Heart right ventricle (tissue), 16 donors: ENCODE measurements around the gene ALDH1L1. TPM values are rescaled to one million over a fixed set of nuclear protein-coding genes. Genes with fewer than 3 reads are reported as not detected.

Source experiments
- ATAC-seq, 8 donors: fragments of 200-7000 bp; cut with Tn5 transposase; one replicate each; pipeline ENCODE4 v1.9.1; 2020; ENCODE audit warnings: mild to moderate bottlenecking in 8 of 8, moderate library complexity in 8 of 8, moderate number of reproducible peaks in 1 of 8
- DNase-seq, 2 donors: peaks; one replicate each; pipeline ENCODE4 v3.0.0-alpha.2; 2020
- H3K27ac ChIP-seq, 10 donors: fragments of 200-600 bp; sonication (generic) in 2 of 10; one replicate each; pipeline versions ENCODE4 v1.5.0 to v1.8.0; 2020 to 2022; ENCODE audit warnings: mild to moderate bottlenecking in 3 of 10
- H3K27me3 ChIP-seq, 7 donors: fragments of 200-600 bp; one replicate each; pipeline ENCODE4 v1.8.0; 2021 to 2022; ENCODE audit warnings: mild to moderate bottlenecking in 2 of 7
- H3K36me3 ChIP-seq, 9 donors: fragments of 200-600 bp; sonication (generic) in 1 of 9; one replicate each; pipeline versions ENCODE4 v1.5.0 to v1.8.0; 2020 to 2022; ENCODE audit warnings: mild to moderate bottlenecking in 2 of 9
- H3K4me1 ChIP-seq, 9 donors: fragments of 200-600 bp; sonication (generic) in 1 of 9; one replicate each; pipeline versions ENCODE4 v1.5.0 to v1.8.0; 2020 to 2022; ENCODE audit warnings: mild to moderate bottlenecking in 4 of 9
- H3K4me3 ChIP-seq, 10 donors: fragments of 200-600 bp; sonication (generic) in 2 of 10; one replicate each; pipeline versions ENCODE4 v1.5.0 to v1.8.0; 2020 to 2022; ENCODE audit warnings: mild to moderate bottlenecking in 7 of 10, moderate library complexity in 2 of 10
- H3K9me3 ChIP-seq, 11 donors: fragments of 200-600 bp in 10 of 11; sonication (generic) in 2 of 11; one replicate each; pipeline versions ENCODE4 v1.5.0 to v1.8.0; 2013 to 2022; ENCODE audit warnings: mild to moderate bottlenecking in 2 of 11, control low read depth in 1 of 11, moderate library complexity in 1 of 11
- CTCF ChIP-seq, 9 donors: fragments of 200-600 bp; sonication (generic) in 2 of 9; IDR thresholded peaks; one replicate each; pipeline versions ENCODE4 v1.5.0 to v1.8.0; 2021 to 2022; ENCODE audit warnings: antibody characterized with exemption in 9 of 9, mild to moderate bottlenecking in 5 of 9, moderate library complexity in 1 of 9
- WGBS, 2 donors: extraction: QIAGEN DNeasy Blood & Tissue Kit; methylation state at CpG; one replicate each; pipeline ENCODE4 v1.1.7; 2013; ENCODE audit warnings: inconsistent platforms in 1 of 2; 5-methylcytosine and 5-hydroxymethylcytosine counted together
- intact Hi-C, 10 donors: fragments of 100-400 bp; cut with DNase I; formaldehyde crosslinking; loops; one replicate each; pipeline versions ENCODE4 v1.11.1 to v1.14.2; 2022
- polyA plus RNA-seq, 2 donors: library from polyadenylated mRNA; stranded (reverse); fragments of 200-250 nt; gene quantifications; one replicate each; pipeline ENCODE4 v1.2.3, GENCODE V29; 2013
- total RNA-seq, 10 donors: library from RNA; stranded (reverse); fragmentation: NEBNext Ultra II Directional in 3 of 10; extraction: Animal tissue kit (Norgen Biotek cat#: 25700) in 3 of 10; gene quantifications; one replicate each; pipeline versions ENCODE4 v1.2.1 to v1.2.4, GENCODE V29; 2021 to 2023
- donor health status: Arrhythmogenic right ventricular cardiomyopathy.
- donor health status: ischemic (EF 13 %, LVEDD 7.1; RV severe dilation, severe dysfunction).
- donor health status: healthy with polysubstance abuse.
- donor health status: DM: no; HTN: yes; CAD: no.
- donor health status: DM: no; HTN: no; CAD: no.
- donor health status: ischemic (EF 25% LVEDD 6.9; RV normal size, moderate dysfunction).
- donor health status: ischemic (EF 25% LVEDD 5.7; RV mildly dilated, moderate dysfunction).
- donor health status: healthy.
- donor health status: DM: yes; HTN: yes; CAD: no.
- donor health status: Ischemic cardiomyopathy.
- donor health status: ischemic (EF 35%, LVEDD 5.7; RV mildly dilated, moderate dysfunction).
- donor health status: nonischemic (EF 11% LVEDD 7.7; RV severe dilation, severe dysfunction).
- donor health status: DM: yes; HTN: yes; CAD: no.
- donor health status: PGD.
- donor health status: ischemic (EF 29% LVEDD 5.4; RV normal size, mild dysfunction).
- donor health status: nonischemic (EF 23%, LVEDD 6.1; RV moderate dilation, normal function).

The ALDH1L1 gene
- total and polyA plus RNA-seq, 12 donors: 14.9 to 45.9 (median 31.7) TPM

DNA sequence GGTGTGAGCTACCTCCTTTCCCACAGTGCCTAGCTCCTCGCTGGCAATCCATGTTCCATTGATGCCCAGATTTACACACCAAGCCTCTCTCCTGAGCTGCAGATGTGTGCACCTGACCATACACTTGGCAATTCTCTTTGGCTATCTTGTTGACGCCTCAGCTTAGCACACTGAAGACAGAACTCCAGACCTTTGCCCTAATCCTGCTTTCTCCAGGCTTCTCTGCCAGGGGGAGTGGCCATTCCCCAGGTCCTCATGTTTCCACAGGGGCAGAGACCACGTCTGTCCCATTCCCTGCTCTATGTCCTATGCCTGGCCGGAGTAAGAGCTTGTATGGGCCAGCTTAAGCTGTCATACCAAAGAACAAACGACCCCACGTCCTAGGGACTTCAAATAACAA, 30.2 kb upstream of the ALDH1L1 start:
- ATAC-seq (no peak), DNase-seq (no peak)
- TF ChIP-seq CTCF (IDR thresholded peaks at IDR 0.05): no peak
- H3K36me3 ChIP-seq: no peaks in the 10 kb centered on the region
- no peaks in the 10 kb centered on the region for H3K9me3 ChIP-seq
- H3K27me3 ChIP-seq: peaks cover 0 to 48% (median 14%) of the 10 kb centered on the region in 7 donors
- intact Hi-C loops: loop anchor here in 3 of 10 donors (5.0 to 10.0 kb wide), 3 partner anchors 33 to 78 kb away; no protein-coding TSS in a partner anchor
- H3K27ac ChIP-seq: no peak overlapping the region
- H3K4me3 ChIP-seq: no peak overlapping the region
- H3K4me1 ChIP-seq: peaks cover 0 to 44% (median 28%) of the 10 kb centered on the region in 9 donors
- 80% methylated on average over 6 of the region's 6 CpGs for WGBS, 2 donors

- no peak for DNase-seq
- WGBS, 2 donors: 69 to 74% methylated on average over 4 of the region's 4 CpGs
Measured at GRCh38 chr3:126209741-126210140, 29.4 kb upstream of the ALDH1L1 start.

DNA sequence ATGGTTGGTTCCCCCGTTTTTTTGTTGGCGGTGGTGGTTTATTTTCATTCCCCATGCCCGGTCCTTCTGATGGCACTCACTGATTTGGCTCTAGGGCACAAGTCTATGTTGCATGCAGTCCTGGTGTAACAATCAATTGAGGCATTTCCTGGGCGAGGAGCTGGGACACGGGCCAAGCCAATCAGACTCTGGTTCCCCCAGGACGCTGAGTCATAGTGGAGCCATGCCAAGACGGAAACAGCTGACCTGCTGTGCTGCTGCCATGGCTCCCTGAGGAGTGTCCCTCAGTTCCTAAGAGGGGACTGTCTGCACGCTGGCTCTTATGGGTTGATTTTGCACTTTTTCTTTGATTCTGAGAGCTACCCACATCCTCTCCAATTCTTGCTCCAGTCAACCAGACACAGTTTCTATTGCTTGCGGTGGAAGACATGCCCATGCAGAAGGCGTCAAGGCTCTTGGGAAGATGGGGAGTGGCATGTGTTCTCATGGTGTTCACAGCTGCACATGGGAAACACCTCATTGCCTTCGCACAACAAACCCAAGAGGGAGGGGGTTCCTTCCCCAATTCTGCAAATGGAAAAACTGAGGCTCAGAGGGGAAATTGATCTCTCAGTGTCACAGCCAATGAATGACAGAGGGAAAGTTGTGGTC, 28.3 kb upstream of the ALDH1L1 start:
- WGBS, 2 donors: 47 to 51% methylated on average over 11 of the region's 11 CpGs
- Histone ChIP-seq H3K4me3 (no peak overlapping the region), H3K27ac (peak overlapping the region in 3 of 10 donors; percentile 9 to 55 (median 30))

More at GRCh38 chr3:126209741-126210140, 29.4 kb upstream of the ALDH1L1 start:
- no peak for TF ChIP-seq CTCF (IDR thresholded peaks at IDR 0.05)
- no peak overlapping the region for H3K4me3 ChIP-seq
- peaks cover 0 to 44% (median 28%) of the 10 kb centered on the region in 9 donors for H3K4me1 ChIP-seq
- intact Hi-C loops: loop anchor here in 3 of 10 donors (5.0 to 10.0 kb wide), 3 partner anchors 32 to 77 kb away; no protein-coding TSS in a partner anchor
- no peak for ATAC-seq
- H3K27ac ChIP-seq: no peak overlapping the region
- H3K36me3 ChIP-seq: no peaks in the 10 kb centered on the region
- H3K9me3 ChIP-seq: no peaks in the 10 kb centered on the region
- peaks cover 0 to 41% (median 10%) of the 10 kb centered on the region in 7 donors for H3K27me3 ChIP-seq

GRCh38 chr3:126208182-126208581, 27.8 kb upstream of the ALDH1L1 start:
- Histone ChIP-seq H3K4me3 (no peak overlapping the region), H3K36me3 (no peaks in the 10 kb centered on the region), H3K4me1 (peaks cover 0 to 33% (median 19%) of the 10 kb centered on the region in 9 donors), H3K9me3 (no peaks in the 10 kb centered on the region), H3K27me3 (peaks cover 0 to 25% (median 1%) of the 10 kb centered on the region in 7 donors), H3K27ac (peak overlapping the region in 3 of 10 donors; percentile 9 to 45 (median 30))
- 55 to 63% methylated on average over 2 of the region's 2 CpGs for WGBS, 2 donors
- intact Hi-C loops: no loop called here
- no peak for ATAC-seq
- no peak for TF ChIP-seq CTCF (IDR thresholded peaks at IDR 0.05)
- no peak for DNase-seq

More for the DNA sequence above, 28.3 kb upstream of the ALDH1L1 start:
- DNase-seq (peak; percentile 81 to 85), ATAC-seq (peak; percentile 56 to 86 (median 72))
- no peaks in the 10 kb centered on the region for H3K36me3 ChIP-seq
- peaks cover 0 to 38% (median 24%) of the 10 kb centered on the region in 9 donors for H3K4me1 ChIP-seq
- TF ChIP-seq CTCF (IDR thresholded peaks at IDR 0.05): no peak
- no peaks in the 10 kb centered on the region for H3K9me3 ChIP-seq
- intact Hi-C loops: no loop called here
- H3K27me3 ChIP-seq: peaks cover 0 to 31% (median 6%) of the 10 kb centered on the region in 7 donors
